Heart right ventricle (tissue), 16 donors: ENCODE data around the gene PUS3. TPM values are rescaled to one million over a fixed set of nuclear protein-coding genes. Genes with fewer than 3 reads are reported as not detected.
A peak's percentile ranks its signal among the peaks of the same experiment; 100 is the strongest.

Experiments used
- ATAC-seq, 8 donors: fragments of 200-7000 bp; cut with Tn5 transposase; one replicate each; pipeline ENCODE4 v1.9.1; 2020; ENCODE audit warnings: mild to moderate bottlenecking in 8 of 8, moderate library complexity in 8 of 8, moderate number of reproducible peaks in 1 of 8
- DNase-seq, 2 donors: peaks; one replicate each; pipeline ENCODE4 v3.0.0-alpha.2; 2020
- H3K27ac ChIP-seq, 10 donors: fragments of 200-600 bp; sonication (generic) in 2 of 10; one replicate each; pipeline versions ENCODE4 v1.5.0 to v1.8.0; 2020 to 2022; ENCODE audit warnings: mild to moderate bottlenecking in 3 of 10
- H3K27me3 ChIP-seq, 7 donors: fragments of 200-600 bp; one replicate each; pipeline ENCODE4 v1.8.0; 2021 to 2022; ENCODE audit warnings: mild to moderate bottlenecking in 2 of 7
- H3K36me3 ChIP-seq, 9 donors: fragments of 200-600 bp; sonication (generic) in 1 of 9; one replicate each; pipeline versions ENCODE4 v1.5.0 to v1.8.0; 2020 to 2022; ENCODE audit warnings: mild to moderate bottlenecking in 2 of 9
- H3K4me1 ChIP-seq, 9 donors: fragments of 200-600 bp; sonication (generic) in 1 of 9; one replicate each; pipeline versions ENCODE4 v1.5.0 to v1.8.0; 2020 to 2022; ENCODE audit warnings: mild to moderate bottlenecking in 4 of 9
- H3K4me3 ChIP-seq, 10 donors: fragments of 200-600 bp; sonication (generic) in 2 of 10; one replicate each; pipeline versions ENCODE4 v1.5.0 to v1.8.0; 2020 to 2022; ENCODE audit warnings: mild to moderate bottlenecking in 7 of 10, moderate library complexity in 2 of 10
- H3K9me3 ChIP-seq, 11 donors: fragments of 200-600 bp in 10 of 11; sonication (generic) in 2 of 11; one replicate each; pipeline versions ENCODE4 v1.5.0 to v1.8.0; 2013 to 2022; ENCODE audit warnings: mild to moderate bottlenecking in 2 of 11, control low read depth in 1 of 11, moderate library complexity in 1 of 11
- WGBS, 2 donors: extraction: QIAGEN DNeasy Blood & Tissue Kit; methylation state at CpG; one replicate each; pipeline ENCODE4 v1.1.7; 2013; ENCODE audit warnings: inconsistent platforms in 1 of 2; 5-methylcytosine and 5-hydroxymethylcytosine counted together
- intact Hi-C, 10 donors: fragments of 100-400 bp; cut with DNase I; formaldehyde crosslinking; loops; one replicate each; pipeline versions ENCODE4 v1.11.1 to v1.14.2; 2022
- polyA plus RNA-seq, 2 donors: library from polyadenylated mRNA; stranded (reverse); fragments of 200-250 nt; gene quantifications; one replicate each; pipeline ENCODE4 v1.2.3, GENCODE V29; 2013
- total RNA-seq, 10 donors: library from RNA; stranded (reverse); fragmentation: NEBNext Ultra II Directional in 3 of 10; extraction: Animal tissue kit (Norgen Biotek cat#: 25700) in 3 of 10; gene quantifications; one replicate each; pipeline versions ENCODE4 v1.2.1 to v1.2.4, GENCODE V29; 2021 to 2023
- TF ChIP-seq, protein P1 (sequence below), 9 donors: fragments of 200-600 bp; sonication (generic) in 2 of 9; IDR thresholded peaks; one replicate each; pipeline versions ENCODE4 v1.5.0 to v1.8.0; 2021 to 2022; ENCODE audit warnings: antibody characterized with exemption in 9 of 9, mild to moderate bottlenecking in 5 of 9, moderate library complexity in 1 of 9
- donor health status: Arrhythmogenic right ventricular cardiomyopathy.
- donor health status: ischemic (EF 13 %, LVEDD 7.1; RV severe dilation, severe dysfunction).
- donor health status: healthy with polysubstance abuse.
- donor health status: DM: no; HTN: yes; CAD: no.
- donor health status: DM: no; HTN: no; CAD: no.
- donor health status: ischemic (EF 25% LVEDD 6.9; RV normal size, moderate dysfunction).
- donor health status: ischemic (EF 25% LVEDD 5.7; RV mildly dilated, moderate dysfunction).
- donor health status: healthy.
- donor health status: DM: yes; HTN: yes; CAD: no.
- donor health status: Ischemic cardiomyopathy.
- donor health status: ischemic (EF 35%, LVEDD 5.7; RV mildly dilated, moderate dysfunction).
- donor health status: nonischemic (EF 11% LVEDD 7.7; RV severe dilation, severe dysfunction).
- donor health status: DM: yes; HTN: yes; CAD: no.
- donor health status: PGD.
- donor health status: ischemic (EF 29% LVEDD 5.4; RV normal size, mild dysfunction).
- donor health status: nonischemic (EF 23%, LVEDD 6.1; RV moderate dilation, normal function).

PUS3 gene
- total and polyA plus RNA-seq, 12 donors = 4.9 to 12.4 (median 7.7) TPM

DNA sequence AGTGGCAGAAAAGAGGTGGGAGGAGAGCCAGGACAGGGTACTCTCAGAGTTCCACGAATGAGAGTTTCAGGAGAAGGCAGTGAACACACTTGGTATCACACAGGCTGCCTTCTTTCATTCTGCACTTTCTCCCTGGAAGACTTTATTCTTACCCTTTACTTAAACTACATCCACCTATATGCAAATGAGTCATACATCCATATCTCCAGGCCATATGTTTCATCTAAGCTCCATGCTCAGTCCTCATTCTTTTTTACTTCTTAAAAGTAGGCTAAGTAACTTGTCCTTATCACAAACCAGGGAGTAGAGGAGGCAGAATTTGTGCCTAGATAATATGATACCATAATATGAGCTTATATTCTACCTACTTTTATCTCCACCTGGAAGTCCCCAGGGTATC is 21.7 kb downstream of the PUS3 start:
- TF ChIP-seq, protein P1, sequence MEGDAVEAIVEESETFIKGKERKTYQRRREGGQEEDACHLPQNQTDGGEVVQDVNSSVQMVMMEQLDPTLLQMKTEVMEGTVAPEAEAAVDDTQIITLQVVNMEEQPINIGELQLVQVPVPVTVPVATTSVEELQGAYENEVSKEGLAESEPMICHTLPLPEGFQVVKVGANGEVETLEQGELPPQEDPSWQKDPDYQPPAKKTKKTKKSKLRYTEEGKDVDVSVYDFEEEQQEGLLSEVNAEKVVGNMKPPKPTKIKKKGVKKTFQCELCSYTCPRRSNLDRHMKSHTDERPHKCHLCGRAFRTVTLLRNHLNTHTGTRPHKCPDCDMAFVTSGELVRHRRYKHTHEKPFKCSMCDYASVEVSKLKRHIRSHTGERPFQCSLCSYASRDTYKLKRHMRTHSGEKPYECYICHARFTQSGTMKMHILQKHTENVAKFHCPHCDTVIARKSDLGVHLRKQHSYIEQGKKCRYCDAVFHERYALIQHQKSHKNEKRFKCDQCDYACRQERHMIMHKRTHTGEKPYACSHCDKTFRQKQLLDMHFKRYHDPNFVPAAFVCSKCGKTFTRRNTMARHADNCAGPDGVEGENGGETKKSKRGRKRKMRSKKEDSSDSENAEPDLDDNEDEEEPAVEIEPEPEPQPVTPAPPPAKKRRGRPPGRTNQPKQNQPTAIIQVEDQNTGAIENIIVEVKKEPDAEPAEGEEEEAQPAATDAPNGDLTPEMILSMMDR (IDR thresholded peaks at IDR 0.05) = no peak
- WGBS, 2 donors = 60 to 67% methylated on average over 1 of the region's 1 CpG
- intact Hi-C loops = loop anchor here in 3 of 10 donors (10.0 kb wide), 2 partner anchors 256 to 926 kb away; partner anchors contain the start of genes CHEK1 (in 2 of the 3) and CCDC15 (in 1 of the 3)
- Histone ChIP-seq H3K9me3 (no peaks in the 10 kb centered on the region), H3K27ac (no peak overlapping the region), H3K27me3 (no peaks in the 10 kb centered on the region), H3K36me3 (no peaks in the 10 kb centered on the region), H3K4me1 (peaks cover 0 to 2% (median 0%) of the 10 kb centered on the region in 9 donors), H3K4me3 (no peak overlapping the region)
- ATAC-seq (no peak), DNase-seq (no peak)

DNA sequence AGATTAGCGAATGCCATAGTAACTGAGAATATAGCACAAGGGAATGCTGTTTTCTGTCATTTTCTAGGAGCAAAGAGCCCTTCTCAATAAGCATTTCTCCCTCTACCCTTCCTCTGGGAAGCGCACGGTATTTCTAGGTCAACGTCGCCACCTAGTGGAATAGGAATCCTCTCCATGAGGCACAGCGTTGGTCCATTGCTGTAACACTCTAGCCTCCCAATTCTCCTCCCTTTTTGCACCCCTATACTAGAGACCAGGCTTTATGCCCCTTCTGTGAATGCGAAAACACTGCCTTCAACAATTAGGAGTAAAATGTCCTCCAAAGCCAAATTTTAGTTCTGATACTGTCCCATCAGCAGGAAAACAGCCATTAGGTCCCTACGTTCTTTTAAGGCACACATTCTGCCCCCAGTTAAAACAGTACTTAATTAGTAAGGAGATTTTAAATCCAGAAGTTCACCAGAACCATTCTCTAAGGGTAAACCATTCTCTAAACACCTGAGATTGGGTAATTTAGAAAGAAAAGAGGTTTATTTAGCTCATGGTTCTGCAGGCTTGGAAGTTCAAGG is 28.4 kb downstream of the PUS3 start:
- DNase-seq = peak in 1 of 2 donors; percentile 67
- H3K36me3 ChIP-seq = no peaks in the 10 kb centered on the region
- H3K9me3 ChIP-seq = peaks cover 0 to 8% (median 0%) of the 10 kb centered on the region in 11 donors
- 11 to 12% methylated on average over 8 of the region's 8 CpGs for WGBS, 2 donors
- H3K4me3 ChIP-seq = peak overlapping the region in 6 of 10 donors; percentile 12 to 42 (median 22)
- intact Hi-C loops = loop anchor here in 8 of 10 donors (5.0 to 10.0 kb wide), 6 partner anchors 247 to 920 kb away; partner anchors contain the start of genes CHEK1 (in 4 of the 8), CCDC15 (in 1 of the 8) and EI24 (in 1 of the 8)
- H3K27me3 ChIP-seq = no peaks in the 10 kb centered on the region
- TF ChIP-seq, protein P1 (IDR thresholded peaks at IDR 0.05) = peak; percentile 51 to 85 (median 75)
- peak; percentile 67 to 95 (median 92) for ATAC-seq
- no peak overlapping the region for H3K27ac ChIP-seq
- H3K4me1 ChIP-seq = peaks cover 0 to 4% (median 0%) of the 10 kb centered on the region in 9 donors

DNA sequence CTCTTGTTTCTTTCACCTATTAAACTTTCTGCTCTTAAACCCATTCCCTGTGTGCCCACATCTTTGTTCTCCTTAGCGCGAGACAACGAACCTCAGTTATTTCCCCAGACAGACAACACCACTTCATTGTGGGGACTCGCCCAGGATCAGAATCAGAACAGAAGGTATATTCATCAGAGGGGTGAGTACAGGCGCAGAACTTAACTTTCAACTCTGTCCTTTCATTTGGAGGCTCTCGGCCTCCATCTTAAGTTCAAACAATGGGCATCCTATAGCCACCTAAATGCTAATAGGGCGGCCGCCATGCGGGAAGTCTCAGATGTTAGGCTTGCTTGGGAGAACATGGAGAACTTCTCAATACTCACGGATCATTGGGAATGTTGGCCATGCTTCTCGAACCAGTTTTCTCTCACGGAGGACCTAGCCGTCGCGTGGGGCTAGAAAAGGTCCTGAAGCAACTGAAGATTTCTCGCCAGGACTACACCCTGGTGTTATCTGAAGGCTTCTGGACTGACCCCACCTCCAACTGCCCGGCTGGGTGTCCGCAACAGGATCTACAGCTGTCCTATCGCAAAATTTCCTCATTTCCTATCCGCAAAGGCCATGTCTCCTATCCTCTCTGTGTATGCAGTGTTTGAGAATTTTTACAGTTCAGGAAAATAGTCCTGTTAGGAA is 29.0 kb downstream of the PUS3 start:
- H3K27me3 ChIP-seq = no peaks in the 10 kb centered on the region
- DNase-seq (no peak), ATAC-seq (peak in 5 of 8 donors; percentile 16 to 30 (median 22))
- intact Hi-C loops = loop anchor here in 7 of 10 donors (5.0 to 10.0 kb wide), 5 partner anchors 249 to 919 kb away; partner anchors contain the start of genes CHEK1 (in 3 of the 7), CCDC15 (in 1 of the 7) and EI24 (in 1 of the 7)
- TF ChIP-seq, protein P1 (IDR thresholded peaks at IDR 0.05) = no peak
- peaks cover 0 to 8% (median 0%) of the 10 kb centered on the region in 11 donors for H3K9me3 ChIP-seq
- no peaks in the 10 kb centered on the region for H3K36me3 ChIP-seq
- peak overlapping the region in 6 of 10 donors; percentile 12 to 42 (median 22) for H3K4me3 ChIP-seq
- 71 to 72% methylated on average over 20 of the region's 20 CpGs for WGBS, 2 donors
- no peak overlapping the region for H3K27ac ChIP-seq
- peaks cover 0 to 4% (median 0%) of the 10 kb centered on the region in 9 donors for H3K4me1 ChIP-seq

DNA sequence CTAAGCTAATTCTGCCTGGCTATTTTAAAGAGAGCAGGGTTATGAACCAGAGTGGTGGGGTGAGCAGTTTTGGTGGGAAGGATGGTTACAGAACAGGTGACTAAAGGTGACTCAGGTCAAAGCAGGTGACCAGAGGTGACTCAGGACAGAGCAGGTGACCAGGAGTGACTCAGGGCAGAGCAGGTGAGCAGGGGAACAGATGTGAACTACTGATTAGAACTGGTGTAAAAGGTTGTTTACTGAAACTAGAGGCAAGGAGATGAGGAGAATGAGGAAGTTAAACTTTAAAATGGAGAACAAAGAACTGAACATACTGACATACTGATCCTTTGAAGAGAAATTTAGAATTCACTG is 30.9 kb downstream of the PUS3 start:
- ATAC-seq = no peak
- Histone ChIP-seq H3K9me3 (peaks cover 0 to 8% (median 0%) of the 10 kb centered on the region in 11 donors), H3K27me3 (no peaks in the 10 kb centered on the region), H3K4me1 (peaks cover 0 to 4% (median 0%) of the 10 kb centered on the region in 9 donors), H3K4me3 (no peak overlapping the region), H3K36me3 (no peaks in the 10 kb centered on the region), H3K27ac (no peak overlapping the region)
- intact Hi-C loops = loop anchor here in 7 of 10 donors (5.0 to 10.0 kb wide), 5 partner anchors 247 to 917 kb away; partner anchors contain the start of genes CHEK1 (in 3 of the 7), CCDC15 (in 1 of the 7) and EI24 (in 1 of the 7)
- no peak for DNase-seq
- TF ChIP-seq, protein P1 (IDR thresholded peaks at IDR 0.05) = no peak
